ENCODE results near the gene GNG7.
"Not testable (repeated sequence)": the region's sequence is repeated elsewhere in the genome, so short reads cannot be mapped to it uniquely, and the experiment has no call there.

GNG7 gene

DNA sequence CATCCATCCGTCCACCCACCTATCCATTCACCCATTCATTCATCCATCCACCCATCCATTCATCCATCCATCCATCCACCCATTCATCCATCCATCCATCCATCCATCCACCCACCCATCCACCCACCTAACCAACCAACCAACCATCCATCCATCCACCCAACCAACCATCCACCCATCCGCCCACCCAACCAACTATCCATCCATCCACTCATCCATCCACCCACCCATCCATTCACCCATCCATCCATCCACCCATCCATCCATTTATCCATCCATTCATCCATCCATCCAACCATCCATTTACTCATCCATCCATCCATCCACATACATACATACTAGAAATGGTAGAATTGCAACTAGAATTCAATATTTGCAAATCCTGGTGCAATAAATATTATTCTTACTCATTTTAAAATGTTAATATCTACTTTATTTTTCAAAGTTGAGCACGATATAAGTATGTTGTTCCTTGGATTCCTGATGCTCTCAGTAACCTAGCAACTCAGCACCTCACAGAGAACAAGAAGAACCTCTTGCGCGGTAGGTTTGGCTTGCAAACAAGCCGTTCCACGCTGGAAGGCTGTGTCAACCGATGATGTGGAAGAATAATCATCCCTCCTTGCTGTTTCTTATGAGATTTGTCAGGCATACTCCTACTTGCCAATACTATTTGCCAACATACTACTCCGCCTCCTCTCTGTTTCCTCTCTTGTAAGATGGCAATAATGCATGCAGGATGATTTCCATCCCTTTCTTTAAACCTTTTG is 111.7 kb downstream of the GNG7 start:
- H3K27ac Mint-ChIP-seq: no peak overlapping the region
- H3K9me3 Mint-ChIP-seq: peaks cover 4% of the 10 kb centered on the region
- H3K4me1 Mint-ChIP-seq: peaks cover 4% of the 10 kb centered on the region
- DNase-seq: no peak
- peaks cover 22% of the 10 kb centered on the region for H3K27me3 Mint-ChIP-seq
- H3K36me3 Mint-ChIP-seq (ENCODE audit: low read depth): no peaks in the 10 kb centered on the region
- no peak for ATAC-seq
- no peak overlapping the region for H3K4me3 Mint-ChIP-seq

DNA sequence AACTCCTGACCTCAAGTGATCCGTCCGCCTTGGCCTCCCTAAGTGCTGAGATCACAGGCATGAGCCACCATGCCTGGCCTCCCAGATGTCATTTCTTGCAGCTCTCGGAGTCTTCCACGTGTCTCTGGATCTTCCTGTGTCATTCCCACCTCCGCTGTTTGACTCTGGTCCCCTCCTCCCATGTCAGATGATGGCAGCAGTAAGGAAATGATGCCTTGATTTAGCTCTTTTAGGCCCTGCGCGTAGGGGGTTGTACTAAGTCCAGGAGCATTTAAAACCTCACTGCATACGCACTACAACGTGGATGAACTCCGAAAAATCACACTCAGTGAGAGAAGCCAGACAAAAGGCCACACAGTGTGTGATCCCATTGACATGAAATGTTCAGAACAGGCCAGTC is 113.1 kb downstream of the GNG7 start:
- ATAC-seq (no peak), DNase-seq (no peak)
- no peak overlapping the region for H3K4me3 Mint-ChIP-seq
- H3K9me3 Mint-ChIP-seq: peaks cover 4% of the 10 kb centered on the region
- peaks cover 21% of the 10 kb centered on the region for H3K27me3 Mint-ChIP-seq
- no peak overlapping the region for H3K27ac Mint-ChIP-seq
- peaks cover 4% of the 10 kb centered on the region for H3K4me1 Mint-ChIP-seq
- H3K36me3 Mint-ChIP-seq (ENCODE audit: low read depth): no peaks in the 10 kb centered on the region

DNA sequence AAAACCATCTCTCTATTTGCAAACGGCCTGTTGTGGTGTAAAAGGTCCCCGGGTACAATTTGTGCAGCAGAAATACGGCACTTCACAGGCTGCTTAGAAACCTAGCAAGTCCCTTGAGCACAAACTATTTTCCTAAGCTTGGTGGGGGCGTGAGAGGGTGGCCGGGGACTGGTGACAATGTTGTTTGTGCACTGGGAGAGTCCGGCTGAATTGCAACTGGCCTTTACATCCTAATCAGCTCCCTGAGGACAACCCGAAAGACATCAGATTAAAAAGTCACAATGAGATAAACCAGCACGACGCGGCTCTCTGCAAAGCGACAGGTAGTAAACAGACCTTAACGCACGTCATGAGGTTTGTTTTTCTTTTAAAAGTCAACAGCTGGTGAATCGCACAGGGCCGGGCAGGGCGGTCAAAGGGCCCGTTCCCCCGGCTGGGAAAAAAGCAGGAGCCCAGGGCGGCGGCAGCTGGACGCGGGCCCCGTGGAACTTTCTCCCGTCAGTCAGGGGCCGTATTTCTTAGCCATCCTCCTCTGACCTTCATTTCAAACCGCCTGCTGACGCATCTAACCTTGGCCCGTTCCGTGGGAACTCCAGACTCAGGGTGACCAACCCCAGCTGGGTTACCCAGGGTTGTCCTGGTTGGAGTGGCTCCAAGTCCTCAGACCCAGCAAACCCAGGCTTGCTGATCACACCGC is 114.3 kb downstream of the GNG7 start:
- Mint-ChIP-seq H3K27me3 (peaks cover 18% of the 10 kb centered on the region), H3K27ac (no peak overlapping the region), H3K4me1 (peaks cover 4% of the 10 kb centered on the region), H3K4me3 (no peak overlapping the region), H3K9me3 (peaks cover 4% of the 10 kb centered on the region), H3K36me3 (ENCODE audit: low read depth) (peaks cover 5% of the 10 kb centered on the region)
- DNase-seq (no peak), ATAC-seq (no peak)

DNA sequence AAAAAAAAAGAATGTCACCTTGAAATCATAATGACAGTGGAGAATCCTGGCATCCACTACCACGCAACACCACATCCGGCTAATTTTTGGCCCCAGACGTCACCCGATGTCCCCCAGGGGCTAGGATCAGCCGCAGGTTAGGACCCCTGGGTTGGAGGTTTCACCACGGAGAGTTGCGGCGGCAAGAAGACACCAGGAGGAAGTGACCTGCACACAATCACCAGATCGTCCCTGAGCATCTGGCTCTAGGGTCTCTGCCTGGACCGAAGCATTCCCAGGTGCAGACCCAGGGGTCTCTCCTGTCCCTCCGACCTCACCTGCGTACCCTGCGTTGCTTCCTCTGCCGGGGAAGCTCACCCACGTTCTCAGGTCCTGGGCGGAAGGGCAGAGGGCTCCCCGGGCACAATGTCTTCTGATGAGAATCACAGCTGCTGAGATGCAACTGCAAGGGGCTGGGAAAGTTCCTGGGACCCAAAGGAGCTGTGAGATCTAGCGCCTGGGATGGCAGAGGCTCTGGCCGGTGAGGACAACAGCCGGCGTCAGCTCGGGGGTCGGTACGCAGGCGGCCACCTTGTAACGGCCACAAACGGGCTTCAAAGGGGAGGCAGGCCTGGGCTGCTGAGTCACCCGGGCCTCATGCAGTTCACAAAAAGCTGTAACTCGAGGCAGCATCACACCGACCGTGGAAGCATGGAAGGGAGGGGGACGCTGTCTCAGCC is 115.3 kb downstream of the GNG7 start:
- DNase-seq: no peak
- Mint-ChIP-seq H3K36me3 (ENCODE audit: low read depth) (peaks cover 5% of the 10 kb centered on the region), H3K27me3 (peaks cover 14% of the 10 kb centered on the region), H3K4me1 (peaks cover 2% of the 10 kb centered on the region), H3K9me3 (peaks cover 4% of the 10 kb centered on the region), H3K4me3 (no peak overlapping the region), H3K27ac (no peak overlapping the region)
- ATAC-seq: no peak

DNA sequence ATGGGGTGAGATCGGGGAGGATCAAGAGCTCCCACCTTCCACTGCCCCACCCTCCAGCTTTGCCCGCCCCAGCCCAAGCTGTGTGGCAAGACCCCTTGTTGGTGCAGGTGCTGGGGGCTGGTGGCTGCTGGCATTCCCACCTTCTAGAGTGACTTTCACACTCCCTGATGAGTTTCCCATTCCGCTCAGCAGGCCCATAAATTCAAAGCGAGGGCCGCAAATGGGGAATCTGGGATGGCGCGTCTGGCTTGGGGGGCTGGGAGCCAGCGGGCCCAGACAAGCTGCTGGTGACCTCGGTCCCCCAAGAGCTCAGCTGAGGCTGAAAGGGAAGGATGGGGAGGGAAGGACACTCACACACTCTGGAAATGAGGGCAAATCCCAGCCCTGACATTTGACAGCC is 116.3 kb downstream of the GNG7 start:
- Mint-ChIP-seq H3K27ac (no peak overlapping the region), H3K27me3 (peaks cover 11% of the 10 kb centered on the region), H3K9me3 (peaks cover 10% of the 10 kb centered on the region), H3K4me3 (no peak overlapping the region), H3K36me3 (ENCODE audit: low read depth) (peaks cover 8% of the 10 kb centered on the region), H3K4me1 (no peaks in the 10 kb centered on the region)
- ATAC-seq (no peak), DNase-seq (no peak)

DNA sequence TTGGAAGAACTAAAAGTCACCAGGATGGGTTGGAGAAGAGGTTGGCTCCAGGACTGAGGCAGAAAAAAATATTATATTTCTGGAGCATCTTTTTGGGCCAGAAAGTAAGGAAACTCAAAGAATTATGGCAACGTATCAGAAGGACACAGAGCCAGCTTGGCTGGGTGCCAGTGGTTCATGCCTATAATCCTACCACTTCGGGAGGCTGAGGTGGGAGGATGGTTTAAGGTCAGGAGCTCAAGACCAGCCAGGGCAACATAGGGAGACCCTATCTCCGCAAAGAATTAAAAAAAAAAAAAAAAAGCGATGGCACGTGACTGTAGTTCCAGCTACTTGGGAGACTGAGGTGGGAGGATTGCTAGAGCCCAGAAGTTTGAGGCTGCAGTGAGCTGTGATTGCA is 118.5 kb downstream of the GNG7 start:
- no peak for ATAC-seq

DNA sequence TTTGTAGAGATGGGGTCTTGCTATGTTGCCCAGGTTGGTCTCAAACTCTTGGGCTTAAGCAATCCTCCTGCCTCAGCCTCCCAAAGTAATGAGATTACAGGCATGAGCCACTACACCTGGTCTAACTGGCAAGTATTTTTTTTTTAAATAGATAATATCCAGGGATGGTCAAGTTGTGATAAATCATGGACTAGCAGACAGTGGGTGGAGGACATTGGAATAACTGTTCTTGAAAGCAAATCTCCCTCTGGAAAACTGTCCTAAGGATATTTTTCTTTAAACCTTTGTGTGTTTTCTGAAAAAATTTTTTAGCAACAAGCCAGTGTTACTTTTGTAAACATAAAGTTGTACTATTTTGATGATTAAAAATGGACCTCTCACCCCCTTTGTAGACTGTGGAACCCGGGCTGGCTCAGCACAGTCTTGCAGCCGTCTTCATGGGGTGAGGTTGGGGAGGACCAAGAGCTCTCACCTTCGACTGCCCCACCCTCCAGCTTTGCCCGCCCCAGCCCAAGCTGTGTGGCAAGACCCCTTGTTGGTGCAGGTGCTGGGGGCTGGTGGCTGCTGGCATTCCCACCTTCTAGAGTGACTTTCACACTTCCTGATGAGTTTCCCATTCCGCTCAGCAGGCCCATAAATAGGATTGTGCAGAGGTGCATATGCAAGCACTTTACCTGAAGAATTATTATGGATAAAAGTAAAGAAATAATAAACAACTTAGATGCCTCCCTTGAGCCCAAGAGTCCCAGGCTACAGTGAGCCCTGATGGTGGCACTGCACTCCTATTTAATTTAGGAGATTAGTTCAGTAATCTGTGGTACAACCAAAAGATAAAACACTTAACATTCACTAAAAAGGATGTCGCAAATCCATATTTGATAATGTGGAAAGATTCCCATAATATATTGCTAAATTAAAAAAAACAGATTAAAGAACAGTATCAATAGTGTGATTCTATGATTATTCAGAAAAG is 119.2 kb downstream of the GNG7 start:
- Mint-ChIP-seq H3K4me1 (peaks cover 7% of the 10 kb centered on the region), H3K9me3 (peaks cover 5% of the 10 kb centered on the region), H3K27ac (no peak overlapping the region), H3K36me3 (ENCODE audit: low read depth) (peaks cover 8% of the 10 kb centered on the region), H3K4me3 (no peak overlapping the region), H3K27me3 (peaks cover 12% of the 10 kb centered on the region)
- no peak for DNase-seq
- ATAC-seq: no peak

More for the DNA sequence above, 118.5 kb downstream of the GNG7 start:
- peaks cover 11% of the 10 kb centered on the region for H3K27me3 Mint-ChIP-seq
- DNase-seq: no peak
- peaks cover 8% of the 10 kb centered on the region for H3K36me3 Mint-ChIP-seq (ENCODE audit: low read depth)
- no peak overlapping the region for H3K27ac Mint-ChIP-seq
- peaks cover 3% of the 10 kb centered on the region for H3K4me1 Mint-ChIP-seq
- H3K4me3 Mint-ChIP-seq: no peak overlapping the region
- H3K9me3 Mint-ChIP-seq: peaks cover 5% of the 10 kb centered on the region

DNA sequence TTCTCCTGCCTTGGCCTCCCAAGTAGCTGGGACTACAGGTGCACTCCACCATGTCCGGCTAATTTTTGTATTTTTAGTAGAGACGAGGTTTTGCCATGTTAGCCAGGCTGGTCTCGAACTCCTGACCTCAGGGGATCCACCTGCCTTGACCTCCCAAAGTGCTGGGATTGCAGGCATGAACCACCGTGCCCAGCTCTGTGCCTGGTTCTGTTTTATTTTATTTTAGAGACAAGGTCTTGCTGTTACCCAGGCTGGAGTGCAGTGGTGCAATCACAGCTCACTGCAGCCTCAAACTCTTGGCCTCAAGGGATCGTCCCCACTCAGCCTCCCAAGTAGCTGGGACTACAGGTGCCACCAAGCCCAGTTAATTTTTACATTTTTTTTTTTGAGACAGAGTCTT is 122.1 kb downstream of the GNG7 start:
- not testable (repeated sequence) for H3K27ac Mint-ChIP-seq; H3K4me1 Mint-ChIP-seq; DNase-seq; ATAC-seq; H3K4me3 Mint-ChIP-seq; H3K36me3 Mint-ChIP-seq (ENCODE audit: low read depth); H3K9me3 Mint-ChIP-seq
- peaks cover 15% of the 10 kb centered on the region for H3K27me3 Mint-ChIP-seq

DNA sequence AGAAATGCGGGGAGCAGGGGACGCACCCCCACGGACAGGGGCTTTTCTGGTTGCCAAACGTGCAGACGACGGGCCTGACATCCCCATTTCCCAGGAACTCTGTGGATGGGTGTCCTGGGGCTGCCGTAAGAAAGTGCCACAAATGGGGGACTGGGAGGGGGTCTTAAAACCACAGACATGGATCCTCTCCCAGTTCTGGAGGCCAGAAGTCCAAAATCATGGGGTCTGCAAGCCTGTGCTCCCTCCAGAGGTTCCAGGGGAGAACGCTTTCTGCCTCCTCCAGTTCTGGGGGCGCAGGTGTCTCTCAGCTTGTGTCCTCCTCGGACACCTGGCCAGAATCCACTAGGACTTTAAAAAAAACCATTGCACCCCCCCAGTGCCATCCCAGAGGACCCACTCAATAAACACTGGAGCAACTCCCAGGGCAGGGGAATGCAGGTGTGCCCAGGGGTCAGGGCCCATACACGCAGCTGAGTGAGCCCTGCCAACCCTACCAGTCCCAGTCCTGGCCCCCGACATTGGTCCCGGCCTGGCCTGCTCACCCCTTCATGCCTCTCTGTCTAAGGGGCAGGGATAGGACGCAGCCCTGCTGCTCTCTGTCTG is 122.7 kb downstream of the GNG7 start:
- H3K9me3 Mint-ChIP-seq: peaks cover 5% of the 10 kb centered on the region
- no peak for ATAC-seq
- H3K27me3 Mint-ChIP-seq: peaks cover 15% of the 10 kb centered on the region
- H3K27ac Mint-ChIP-seq: no peak overlapping the region
- peaks cover 9% of the 10 kb centered on the region for H3K4me1 Mint-ChIP-seq
- H3K4me3 Mint-ChIP-seq: no peak overlapping the region
- peaks cover 8% of the 10 kb centered on the region for H3K36me3 Mint-ChIP-seq (ENCODE audit: low read depth)
- no peak for DNase-seq

DNA sequence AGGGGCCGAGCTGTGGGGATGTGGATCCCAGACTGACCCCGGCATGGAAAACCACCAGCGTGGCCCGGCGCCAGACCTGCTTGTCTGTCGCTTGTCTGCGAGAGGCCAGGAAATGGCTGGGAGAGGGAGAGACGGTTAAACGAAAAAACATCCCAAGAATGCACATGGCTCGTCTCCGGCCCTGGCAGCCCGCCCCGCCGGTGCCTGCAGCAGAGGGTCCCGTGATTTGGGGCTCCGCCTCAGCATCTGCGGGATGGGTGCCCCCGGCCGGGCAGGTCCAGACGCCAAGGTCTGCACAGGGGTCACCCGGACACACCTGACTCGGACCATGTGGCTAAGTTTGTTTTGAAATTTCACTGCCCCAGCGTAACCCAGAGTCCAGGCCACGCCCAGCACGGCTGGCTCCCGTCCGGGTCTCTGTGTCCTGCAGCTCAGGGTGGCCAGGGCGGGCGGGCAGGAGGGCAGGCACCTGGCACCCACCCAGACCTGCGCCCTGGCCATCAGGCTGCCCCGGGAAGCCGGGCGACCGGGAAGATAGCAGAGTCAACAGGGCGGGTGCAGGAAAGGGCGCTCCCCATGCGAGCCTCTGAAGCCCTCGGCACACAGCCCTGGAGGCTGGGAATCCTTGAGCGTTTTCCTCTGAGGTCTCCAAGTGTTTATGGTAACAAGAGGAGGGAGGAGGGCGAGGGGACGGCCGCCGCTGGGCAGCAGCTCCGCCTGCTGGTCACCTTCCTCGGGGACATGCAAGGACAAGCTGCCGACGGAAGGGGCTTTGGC is 123.4 kb downstream of the GNG7 start:
- peak; percentile 43 for ATAC-seq
- peaks cover 9% of the 10 kb centered on the region for H3K4me1 Mint-ChIP-seq
- H3K27me3 Mint-ChIP-seq: peaks cover 15% of the 10 kb centered on the region
- H3K27ac Mint-ChIP-seq: no peak overlapping the region
- H3K9me3 Mint-ChIP-seq: peaks cover 5% of the 10 kb centered on the region
- H3K4me3 Mint-ChIP-seq: no peak overlapping the region
- H3K36me3 Mint-ChIP-seq (ENCODE audit: low read depth): peaks cover 8% of the 10 kb centered on the region
- DNase-seq: peak; percentile 72

DNA sequence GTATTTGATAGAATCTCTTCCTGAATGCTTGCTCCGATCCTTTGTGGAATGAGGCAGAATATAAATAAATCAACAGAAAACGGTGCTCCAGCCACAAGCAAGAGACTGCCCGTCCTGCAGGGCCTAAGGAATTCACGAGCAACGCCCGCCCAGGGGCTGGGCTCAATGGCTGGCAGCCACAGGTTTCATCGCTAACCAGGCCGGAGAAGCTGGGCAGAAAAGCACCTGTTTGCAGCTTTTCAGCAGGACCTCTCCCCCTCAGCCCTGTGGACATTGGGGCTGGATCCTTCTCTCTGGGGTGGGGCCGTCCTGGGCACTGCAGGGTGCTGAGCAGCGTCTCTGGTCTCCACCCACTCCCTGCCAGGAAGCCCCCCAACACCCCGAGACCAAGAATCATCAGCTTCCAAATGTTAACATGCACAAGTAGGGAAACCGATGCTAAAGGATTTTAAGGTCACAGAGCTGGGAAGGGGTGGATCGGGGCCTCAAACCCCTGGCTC is 124.1 kb downstream of the GNG7 start:
- H3K27me3 Mint-ChIP-seq: peaks cover 13% of the 10 kb centered on the region
- no peak for ATAC-seq
- no peak overlapping the region for H3K27ac Mint-ChIP-seq
- peaks cover 9% of the 10 kb centered on the region for H3K4me1 Mint-ChIP-seq
- no peak overlapping the region for H3K4me3 Mint-ChIP-seq
- DNase-seq: no peak
- H3K9me3 Mint-ChIP-seq: peaks cover 5% of the 10 kb centered on the region
- peaks cover 4% of the 10 kb centered on the region for H3K36me3 Mint-ChIP-seq (ENCODE audit: low read depth)

DNA sequence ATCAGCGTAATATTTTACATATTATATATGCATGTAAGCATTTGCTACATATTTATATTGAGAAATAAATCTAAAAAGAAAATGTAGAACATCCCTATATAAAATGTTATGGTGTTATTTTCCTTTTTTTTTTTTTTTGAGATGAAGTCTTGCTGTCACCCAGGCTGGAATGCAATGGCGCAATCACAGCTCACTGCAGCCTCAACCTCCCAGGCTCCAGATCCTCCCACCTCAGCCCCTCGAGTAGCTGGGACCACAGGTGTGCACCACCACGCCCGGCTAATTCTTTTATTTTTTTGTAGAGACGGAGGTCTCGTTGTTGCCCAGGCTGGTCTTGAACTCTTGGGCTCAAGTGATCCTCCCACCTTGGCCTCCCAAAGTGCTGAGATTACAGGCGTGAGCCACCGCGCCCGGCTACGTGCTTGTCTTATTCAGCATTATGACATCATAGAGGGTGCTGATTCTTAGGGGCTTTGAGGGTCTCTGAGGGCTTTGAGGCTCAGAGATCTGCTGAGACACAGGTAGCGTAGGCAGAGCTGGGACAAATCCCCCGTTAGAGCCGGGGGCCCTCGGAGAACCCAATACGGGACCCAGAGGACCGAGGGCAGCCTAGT is 124.7 kb downstream of the GNG7 start:
- Mint-ChIP-seq H3K4me1 (peaks cover 9% of the 10 kb centered on the region), H3K27ac (no peak overlapping the region), H3K4me3 (no peak overlapping the region), H3K27me3 (peaks cover 13% of the 10 kb centered on the region), H3K9me3 (peaks cover 5% of the 10 kb centered on the region), H3K36me3 (ENCODE audit: low read depth) (peaks cover 3% of the 10 kb centered on the region)
- DNase-seq (no peak), ATAC-seq (no peak)
